A549 treated with AZD9567 at 1 μM for 4 hours (cell line): Measurements from ENCODE around the gene MGAT4C. TPM values are rescaled to one million over a fixed set of nuclear protein-coding genes. Genes with fewer than 3 reads are reported as not detected.

ENCODE experiments used
- total RNA-seq: library from RNA; stranded (reverse); fragments of 200-300 nt; extraction: Qiagen RNA extraction; gene quantifications from 5 replicates; pipeline ENCODE4 v1.2.3, GENCODE V29; 2022; ENCODE audit not compliant: insufficient read depth

MGAT4C gene
- total RNA-seq = 0.03 TPM in 2 of 5 replicates, not detected in the others

GRCh38 chr12:86256163-86256562, at the start of gene MGAT4C:
TSS of gene MGAT4C (minus strand) at chr12:86256391.

